ENCODE measurements around the gene XYLT2.

DNA sequence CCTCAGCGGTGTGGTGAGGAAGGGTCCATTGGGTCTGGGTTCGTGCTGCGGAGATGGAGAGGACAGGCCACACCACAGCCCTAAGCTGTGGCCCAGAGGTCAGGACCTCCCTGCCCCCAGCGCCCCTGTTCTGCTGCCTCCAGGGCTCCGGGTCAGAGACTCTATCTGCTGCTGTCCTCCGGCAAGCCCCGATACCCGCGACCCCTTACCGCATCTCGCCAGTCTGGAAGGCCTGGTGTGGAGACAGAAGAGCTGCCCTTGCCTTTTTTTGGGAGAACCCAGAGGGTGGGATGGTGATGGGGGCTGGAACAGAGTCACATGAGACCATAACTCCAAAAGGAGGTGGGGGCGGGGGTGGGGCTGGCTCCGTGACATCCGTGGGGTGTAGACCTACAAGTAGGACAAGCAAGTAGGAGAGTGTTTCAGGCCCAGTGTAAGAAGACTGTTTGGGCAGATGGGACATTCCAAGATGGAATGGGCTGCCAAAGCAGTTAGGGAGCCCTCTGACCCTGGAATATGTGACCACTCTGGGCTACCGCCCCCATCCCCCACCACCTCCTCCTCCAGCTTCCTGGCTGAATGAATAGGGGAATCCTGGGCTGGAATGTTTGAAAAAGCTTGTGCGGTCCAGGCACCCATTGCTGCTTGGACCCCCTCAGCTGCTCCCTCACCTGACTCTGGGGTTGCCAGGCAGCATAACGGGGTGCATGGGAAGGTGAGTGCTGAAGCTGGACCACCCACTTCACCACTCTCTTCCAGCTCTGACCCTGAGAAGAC is 1.4 kb downstream of the XYLT2 start:
- TF ChIP-seq MXD4 (CRISPR knock-in tag; IDR thresholded peaks at IDR 0.05; ENCODE audit: borderline replicate concordance) (no peak), CREB1 (CRISPR knock-in tag; IDR thresholded peaks at IDR 0.05) (no peak), GTF2I (CRISPR knock-in tag; conservative IDR thresholded peaks at IDR 0.05) (no peak)
- TF ChIP-seq, protein P1, sequence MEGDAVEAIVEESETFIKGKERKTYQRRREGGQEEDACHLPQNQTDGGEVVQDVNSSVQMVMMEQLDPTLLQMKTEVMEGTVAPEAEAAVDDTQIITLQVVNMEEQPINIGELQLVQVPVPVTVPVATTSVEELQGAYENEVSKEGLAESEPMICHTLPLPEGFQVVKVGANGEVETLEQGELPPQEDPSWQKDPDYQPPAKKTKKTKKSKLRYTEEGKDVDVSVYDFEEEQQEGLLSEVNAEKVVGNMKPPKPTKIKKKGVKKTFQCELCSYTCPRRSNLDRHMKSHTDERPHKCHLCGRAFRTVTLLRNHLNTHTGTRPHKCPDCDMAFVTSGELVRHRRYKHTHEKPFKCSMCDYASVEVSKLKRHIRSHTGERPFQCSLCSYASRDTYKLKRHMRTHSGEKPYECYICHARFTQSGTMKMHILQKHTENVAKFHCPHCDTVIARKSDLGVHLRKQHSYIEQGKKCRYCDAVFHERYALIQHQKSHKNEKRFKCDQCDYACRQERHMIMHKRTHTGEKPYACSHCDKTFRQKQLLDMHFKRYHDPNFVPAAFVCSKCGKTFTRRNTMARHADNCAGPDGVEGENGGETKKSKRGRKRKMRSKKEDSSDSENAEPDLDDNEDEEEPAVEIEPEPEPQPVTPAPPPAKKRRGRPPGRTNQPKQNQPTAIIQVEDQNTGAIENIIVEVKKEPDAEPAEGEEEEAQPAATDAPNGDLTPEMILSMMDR (IDR thresholded peaks at IDR 0.05), result no peak
- TF ChIP-seq, protein P2, sequence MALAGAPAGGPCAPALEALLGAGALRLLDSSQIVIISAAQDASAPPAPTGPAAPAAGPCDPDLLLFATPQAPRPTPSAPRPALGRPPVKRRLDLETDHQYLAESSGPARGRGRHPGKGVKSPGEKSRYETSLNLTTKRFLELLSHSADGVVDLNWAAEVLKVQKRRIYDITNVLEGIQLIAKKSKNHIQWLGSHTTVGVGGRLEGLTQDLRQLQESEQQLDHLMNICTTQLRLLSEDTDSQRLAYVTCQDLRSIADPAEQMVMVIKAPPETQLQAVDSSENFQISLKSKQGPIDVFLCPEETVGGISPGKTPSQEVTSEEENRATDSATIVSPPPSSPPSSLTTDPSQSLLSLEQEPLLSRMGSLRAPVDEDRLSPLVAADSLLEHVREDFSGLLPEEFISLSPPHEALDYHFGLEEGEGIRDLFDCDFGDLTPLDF (CRISPR knock-in tag; IDR thresholded peaks at IDR 0.05), result no peak
- TF ChIP-seq, protein P3, sequence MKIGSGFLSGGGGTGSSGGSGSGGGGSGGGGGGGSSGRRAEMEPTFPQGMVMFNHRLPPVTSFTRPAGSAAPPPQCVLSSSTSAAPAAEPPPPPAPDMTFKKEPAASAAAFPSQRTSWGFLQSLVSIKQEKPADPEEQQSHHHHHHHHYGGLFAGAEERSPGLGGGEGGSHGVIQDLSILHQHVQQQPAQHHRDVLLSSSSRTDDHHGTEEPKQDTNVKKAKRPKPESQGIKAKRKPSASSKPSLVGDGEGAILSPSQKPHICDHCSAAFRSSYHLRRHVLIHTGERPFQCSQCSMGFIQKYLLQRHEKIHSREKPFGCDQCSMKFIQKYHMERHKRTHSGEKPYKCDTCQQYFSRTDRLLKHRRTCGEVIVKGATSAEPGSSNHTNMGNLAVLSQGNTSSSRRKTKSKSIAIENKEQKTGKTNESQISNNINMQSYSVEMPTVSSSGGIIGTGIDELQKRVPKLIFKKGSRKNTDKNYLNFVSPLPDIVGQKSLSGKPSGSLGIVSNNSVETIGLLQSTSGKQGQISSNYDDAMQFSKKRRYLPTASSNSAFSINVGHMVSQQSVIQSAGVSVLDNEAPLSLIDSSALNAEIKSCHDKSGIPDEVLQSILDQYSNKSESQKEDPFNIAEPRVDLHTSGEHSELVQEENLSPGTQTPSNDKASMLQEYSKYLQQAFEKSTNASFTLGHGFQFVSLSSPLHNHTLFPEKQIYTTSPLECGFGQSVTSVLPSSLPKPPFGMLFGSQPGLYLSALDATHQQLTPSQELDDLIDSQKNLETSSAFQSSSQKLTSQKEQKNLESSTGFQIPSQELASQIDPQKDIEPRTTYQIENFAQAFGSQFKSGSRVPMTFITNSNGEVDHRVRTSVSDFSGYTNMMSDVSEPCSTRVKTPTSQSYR (CRISPR knock-in tag; IDR thresholded peaks at IDR 0.05), result 0 out of 2 replicates have a peak, but pooled peaks have one; percentile 18
